Transverse colon (tissue), 4 donors: ENCODE results near the gene PRDM2.

Source experiments
- POLR2AphosphoS5 ChIP-seq, 3 donors: sonication (generic); formaldehyde crosslinking; IDR thresholded peaks; one replicate each; pipeline ENCODE4 v1.6.1; 2016; ENCODE audit warnings: antibody characterized with exemption in 3 of 3
- TF ChIP-seq, protein P1 (sequence below), 5 experiments: fragments of 200-600 bp in 3 of 5; fragments of 450-650 bp in 2 of 5; sonication (generic) in 3 of 5; IDR thresholded peaks; 1 replicate in 2 of 5; 2 replicates in 3 of 5; pipeline ENCODE4 v1.5.1; 2016 to 2017; ENCODE audit warnings: antibody characterized with exemption in 5 of 5, inconsistent platforms in 3 of 5, mild to moderate bottlenecking in 2 of 5, moderate library complexity in 1 of 5

DNA sequence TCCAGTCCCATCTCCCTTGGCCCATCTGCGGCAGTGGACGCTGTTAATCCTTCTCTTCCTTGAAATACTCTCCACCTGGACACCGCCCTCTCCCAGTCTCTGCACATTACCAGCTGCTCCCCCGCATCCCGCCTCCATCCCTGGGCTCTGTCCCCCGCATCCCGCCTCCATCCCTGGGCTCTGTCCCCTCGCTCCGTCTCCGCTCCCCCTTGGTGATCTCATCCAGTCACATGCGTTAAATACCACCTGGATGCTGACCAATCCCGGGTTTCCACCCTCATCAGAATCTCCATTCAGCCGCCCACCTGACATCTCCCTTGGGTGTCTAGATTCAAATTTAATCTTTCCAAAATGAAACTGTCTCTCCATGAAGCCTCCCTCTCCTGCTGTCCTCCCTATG is 106.1 kb downstream of the PRDM2 start:
- no peak for TF ChIP-seq POLR2AphosphoS5 (IDR thresholded peaks at IDR 0.05)
- TF ChIP-seq, protein P1, sequence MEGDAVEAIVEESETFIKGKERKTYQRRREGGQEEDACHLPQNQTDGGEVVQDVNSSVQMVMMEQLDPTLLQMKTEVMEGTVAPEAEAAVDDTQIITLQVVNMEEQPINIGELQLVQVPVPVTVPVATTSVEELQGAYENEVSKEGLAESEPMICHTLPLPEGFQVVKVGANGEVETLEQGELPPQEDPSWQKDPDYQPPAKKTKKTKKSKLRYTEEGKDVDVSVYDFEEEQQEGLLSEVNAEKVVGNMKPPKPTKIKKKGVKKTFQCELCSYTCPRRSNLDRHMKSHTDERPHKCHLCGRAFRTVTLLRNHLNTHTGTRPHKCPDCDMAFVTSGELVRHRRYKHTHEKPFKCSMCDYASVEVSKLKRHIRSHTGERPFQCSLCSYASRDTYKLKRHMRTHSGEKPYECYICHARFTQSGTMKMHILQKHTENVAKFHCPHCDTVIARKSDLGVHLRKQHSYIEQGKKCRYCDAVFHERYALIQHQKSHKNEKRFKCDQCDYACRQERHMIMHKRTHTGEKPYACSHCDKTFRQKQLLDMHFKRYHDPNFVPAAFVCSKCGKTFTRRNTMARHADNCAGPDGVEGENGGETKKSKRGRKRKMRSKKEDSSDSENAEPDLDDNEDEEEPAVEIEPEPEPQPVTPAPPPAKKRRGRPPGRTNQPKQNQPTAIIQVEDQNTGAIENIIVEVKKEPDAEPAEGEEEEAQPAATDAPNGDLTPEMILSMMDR (IDR thresholded peaks at IDR 0.05), result no peak
